GM15510 (cell line): Measurements from ENCODE around the gene MOCS1.

Experiments used
- POLR2A ChIP-seq: IDR thresholded peaks from 3 replicates; pipeline ENCODE4 v1.6.1; 2011; ENCODE audit warnings: borderline replicate concordance; ENCODE audit not compliant: insufficient read length; ENCODE audit errors: extremely low read depth

MOCS1 gene

DNA sequence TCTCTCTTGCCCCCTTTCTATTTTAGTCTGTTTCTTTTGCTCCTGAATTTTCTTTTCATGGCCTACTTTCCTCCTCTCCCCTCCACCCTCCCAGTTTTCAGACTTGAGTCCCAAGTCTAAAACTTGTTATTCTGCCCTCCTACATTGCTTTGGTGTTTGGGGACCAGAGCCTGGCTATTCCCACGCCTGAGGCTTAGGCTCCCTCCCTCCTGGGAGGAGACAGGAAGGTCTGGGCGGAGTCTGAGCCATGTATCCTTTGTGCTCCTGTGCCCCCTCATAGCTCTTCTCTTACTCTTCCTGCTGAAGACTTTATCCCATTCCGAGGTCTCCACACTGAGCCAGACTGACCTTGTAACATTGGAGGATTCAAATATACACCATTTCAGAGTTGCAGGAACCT is 72.6 kb downstream of the MOCS1 start:
- TF ChIP-seq POLR2A, result no peak

DNA sequence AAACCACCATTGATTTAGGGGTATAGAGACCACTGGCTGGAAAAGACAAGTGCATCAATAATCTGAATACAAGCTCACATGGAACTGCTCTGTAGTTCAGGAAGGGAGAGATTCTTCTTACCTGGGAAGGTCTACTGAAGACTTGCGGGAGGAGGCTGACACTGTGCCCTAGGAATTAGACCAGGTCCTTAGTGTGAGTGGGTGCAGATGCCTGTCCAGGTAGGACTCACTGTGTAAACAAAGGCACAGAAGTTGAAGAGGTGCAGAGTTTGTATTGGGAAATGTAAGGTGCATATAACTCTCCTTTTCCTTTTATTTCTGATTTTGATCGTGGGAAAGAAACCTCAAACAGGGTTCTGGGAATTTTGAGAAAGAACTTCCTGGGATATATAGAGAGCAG is 75.2 kb downstream of the MOCS1 start:
- no peak for TF ChIP-seq POLR2A

DNA sequence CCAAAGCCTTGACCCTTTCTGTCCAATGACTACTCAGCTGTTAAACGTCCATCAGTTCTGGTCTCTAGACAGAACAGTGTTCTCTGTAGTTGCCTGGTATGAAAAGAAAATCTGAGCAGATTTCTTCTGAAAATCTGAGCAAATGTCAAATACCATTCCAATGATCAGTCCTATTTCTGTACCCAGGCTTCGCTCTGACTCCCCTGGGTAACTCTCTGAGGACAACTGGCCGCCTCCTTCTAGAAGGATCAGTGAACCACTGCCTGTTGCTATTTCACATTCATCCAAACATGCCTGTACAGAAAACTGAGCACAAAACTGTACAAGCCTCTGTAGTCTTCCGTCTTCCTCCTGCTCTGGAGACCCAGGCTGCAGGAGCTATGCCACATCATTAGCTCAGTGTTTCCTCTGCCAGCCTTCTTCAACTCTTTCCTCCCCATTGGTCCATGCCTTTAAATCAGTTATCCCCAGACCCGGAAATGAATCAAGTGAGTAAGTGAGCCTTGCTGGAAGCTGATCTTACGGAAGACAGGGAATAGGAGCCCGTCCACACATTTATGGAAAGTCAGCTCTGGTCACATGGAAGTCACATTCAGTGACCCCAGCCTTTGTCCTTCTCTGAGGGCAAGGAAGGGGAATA is 78.8 kb downstream of the MOCS1 start:
- TF ChIP-seq POLR2A, result no peak
